Endodermal cell (in vitro differentiated cells): ENCODE results near the gene USP50. TPM values are rescaled to one million over a fixed set of nuclear protein-coding genes. Genes with fewer than 3 reads are reported as not detected.

Experiments
- DNase-seq: peaks from one replicate; pipeline ENCODE4 v3.0.0-alpha.2; 2017
- H3K27ac ChIP-seq: 2 replicates; pipeline ENCODE4 v1.5.1; 2013; ENCODE audit warnings: mild to moderate bottlenecking, low read depth, low read length, moderate library complexity
- H3K27me3 ChIP-seq: 2 replicates; pipeline ENCODE4 v1.6.1; 2013; ENCODE audit warnings: mild to moderate bottlenecking, low read length, moderate library complexity; ENCODE audit not compliant: insufficient read depth, control insufficient read depth, poor library complexity, severe bottlenecking
- H3K36me3 ChIP-seq: 2 replicates; pipeline ENCODE4 v1.7.0; 2013; ENCODE audit warnings: mild to moderate bottlenecking, low read length, moderate library complexity; ENCODE audit not compliant: control insufficient read depth, insufficient read depth
- H3K4me1 ChIP-seq: one replicate; pipeline ENCODE4 v1.7.0; 2013; ENCODE audit warnings: low read length; ENCODE audit not compliant: control insufficient read depth, insufficient read depth
- H3K4me3 ChIP-seq: 2 replicates; pipeline ENCODE4 v1.5.1; 2013; ENCODE audit warnings: mild to moderate bottlenecking, low read length, moderate library complexity
- H3K9ac ChIP-seq: 2 replicates; pipeline ENCODE4 v1.6.1; 2013; ENCODE audit warnings: mild to moderate bottlenecking, low read length, moderate library complexity; ENCODE audit not compliant: poor library complexity, severe bottlenecking; ENCODE audit errors: extremely low read depth
- H3K9me3 ChIP-seq: 2 replicates; pipeline ENCODE4 v1.6.1; 2013; ENCODE audit warnings: mild to moderate bottlenecking, low read length, moderate library complexity; ENCODE audit not compliant: control insufficient read depth
- H3K27ac Mint-ChIP-seq: 2 replicates; pipeline ENCODE4 v1.8.0; 2020; ENCODE audit warnings: mixed read lengths
- H3K27me3 Mint-ChIP-seq: 2 replicates; pipeline ENCODE4 v1.8.0; 2021; ENCODE audit warnings: mild to moderate bottlenecking, mixed read lengths; ENCODE audit not compliant: insufficient read depth
- H3K36me3 Mint-ChIP-seq: 2 replicates; pipeline ENCODE4 v1.8.0; 2020; ENCODE audit warnings: low read depth, mixed read lengths
- H3K4me1 Mint-ChIP-seq: 2 replicates; pipeline ENCODE4 v1.8.0; 2020; ENCODE audit warnings: mixed read lengths
- H3K4me3 Mint-ChIP-seq: 2 replicates; pipeline ENCODE4 v1.8.0; 2020; ENCODE audit warnings: mild to moderate bottlenecking, moderate library complexity, mixed read lengths
- H3K9me3 Mint-ChIP-seq: 2 replicates; pipeline ENCODE4 v1.8.0; 2020; ENCODE audit warnings: mild to moderate bottlenecking, mixed read lengths
- CTCF ChIP-seq: fragments of 200-600 bp; sonication (generic); conservative IDR thresholded peaks from 2 replicates; pipeline ENCODE4 v1.5.0; 2021; ENCODE audit warnings: antibody characterized with exemption, mild to moderate bottlenecking
- WGBS, 2 experiments: methylation state at CpG; one replicate each; pipeline versions ENCODE4 v1.1.5 to v1.1.7; 2013; ENCODE audit warnings: missing lambda C conversion rate in 2 of 2, mixed read lengths in 1 of 2; ENCODE audit not compliant: insufficient coverage in 1 of 2, insufficient read length in 1 of 2; 5-methylcytosine and 5-hydroxymethylcytosine counted together
- total RNA-seq, 2 donors: library from RNA; stranded (reverse); fragmentation: NEBNext Ultra II Directional in 1 of 2; extraction: Animal tissue kit (Norgen Biotek cat#: 25700) in 1 of 2; gene quantifications; 2 replicates in 1 of 2; 3 replicates in 1 of 2; pipeline ENCODE4 v1.2.1, GENCODE V29; 2021

The USP50 gene
- total RNA-seq, 2 donors from 2014 or later: 2.1 to 4.6 TPM

GRCh38 chr15:50563756-50564155 lies 17.3 kb upstream of the USP50 start:
- H3K4me1 Mint-ChIP-seq: no peaks in the 10 kb centered on the region
- no peak for DNase-seq
- Histone ChIP-seq H3K4me1 (no peaks in the 10 kb centered on the region), H3K27me3 (no peaks in the 10 kb centered on the region), H3K9ac (no peak overlapping the region), H3K27ac (no peak overlapping the region), H3K9me3 (no peaks in the 10 kb centered on the region), H3K36me3 (peaks cover 51% of the 10 kb centered on the region), H3K4me3 (no peak overlapping the region)
- H3K4me3 Mint-ChIP-seq: no peak overlapping the region
- no peak overlapping the region for H3K27ac Mint-ChIP-seq
- no peak for TF ChIP-seq CTCF
- no peaks in the 10 kb centered on the region for H3K9me3 Mint-ChIP-seq
- 94 to 95% methylated on average over 3 to 4 of the region's 4 CpGs for WGBS, 2 experiments
- H3K27me3 Mint-ChIP-seq: no peaks in the 10 kb centered on the region
- peaks cover 46% of the 10 kb centered on the region for H3K36me3 Mint-ChIP-seq

DNA sequence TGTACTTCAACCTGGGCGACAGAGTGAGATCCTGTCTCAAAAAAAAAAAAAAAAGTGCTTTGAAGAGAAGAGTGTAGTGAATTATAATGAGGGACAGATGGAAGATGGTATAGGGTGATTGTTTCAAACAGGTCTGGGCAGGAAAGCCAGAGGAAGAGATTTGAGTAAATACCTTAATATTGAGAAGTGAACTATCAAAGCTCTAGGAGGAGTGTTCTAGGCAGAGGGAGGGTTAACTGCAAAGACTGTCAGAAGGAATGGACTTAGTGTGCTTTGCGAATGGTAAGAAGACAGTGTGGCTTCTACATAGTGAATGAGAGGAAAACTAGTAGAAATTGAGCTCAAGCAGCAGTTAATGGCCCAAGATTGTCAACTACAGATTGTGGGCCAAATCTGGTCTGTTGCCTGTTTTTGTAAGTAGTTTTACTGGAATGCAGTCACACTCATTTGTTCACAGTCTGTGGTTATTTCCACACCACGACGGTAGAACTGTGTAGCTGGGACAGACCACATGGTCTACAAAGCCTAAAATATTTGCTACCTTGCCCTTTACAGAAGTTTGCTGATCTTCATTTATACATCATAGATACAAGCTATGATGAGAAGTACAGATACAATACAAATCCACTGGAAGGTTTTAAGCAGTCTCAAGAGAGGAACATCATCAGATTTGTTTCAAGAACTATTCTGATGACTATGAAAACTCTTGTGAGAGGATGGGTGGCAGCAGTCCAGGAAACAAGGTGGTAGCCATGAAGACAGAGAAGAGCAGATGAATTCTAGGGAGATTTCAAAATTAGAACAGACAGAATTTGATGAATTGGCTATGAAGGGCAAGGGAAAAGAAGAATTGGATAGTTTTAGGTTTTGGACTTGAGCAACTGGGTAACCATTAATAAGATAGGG lies 16.5 kb upstream of the USP50 start:
- Histone ChIP-seq H3K27ac (no peak overlapping the region), H3K9me3 (no peaks in the 10 kb centered on the region), H3K27me3 (no peaks in the 10 kb centered on the region), H3K4me3 (no peak overlapping the region), H3K36me3 (peaks cover 49% of the 10 kb centered on the region), H3K9ac (no peak overlapping the region), H3K4me1 (no peaks in the 10 kb centered on the region)
- no peak for DNase-seq
- Mint-ChIP-seq H3K9me3 (no peaks in the 10 kb centered on the region), H3K4me1 (no peaks in the 10 kb centered on the region), H3K4me3 (no peak overlapping the region), H3K27me3 (no peaks in the 10 kb centered on the region), H3K36me3 (peaks cover 39% of the 10 kb centered on the region), H3K27ac (no peak overlapping the region)
- WGBS, 2 experiments: 94 to 97% methylated on average over 3 to 4 of the region's 4 CpGs
- no peak for TF ChIP-seq CTCF

GRCh38 chr15:50558012-50558411 lies 11.5 kb upstream of the USP50 start:
- WGBS, 2 experiments: 100% methylated on average over 2 of the region's 2 CpGs; no CpG with 5 or more reads in 1 of the 2 experiments
- H3K4me1 ChIP-seq: no peaks in the 10 kb centered on the region
- Mint-ChIP-seq H3K27ac (no peak overlapping the region), H3K4me1 (no peaks in the 10 kb centered on the region), H3K9me3 (no peaks in the 10 kb centered on the region), H3K27me3 (no peaks in the 10 kb centered on the region), H3K4me3 (no peak overlapping the region), H3K36me3 (peaks cover 30% of the 10 kb centered on the region)
- TF ChIP-seq CTCF: no peak
- no peak overlapping the region for H3K27ac ChIP-seq
- peaks cover 44% of the 10 kb centered on the region for H3K36me3 ChIP-seq
- no peak overlapping the region for H3K4me3 ChIP-seq
- H3K9me3 ChIP-seq: no peaks in the 10 kb centered on the region
- no peak overlapping the region for H3K9ac ChIP-seq
- no peaks in the 10 kb centered on the region for H3K27me3 ChIP-seq
- DNase-seq: no peak
